Omental fat pad (tissue), 4 donors: ENCODE data around the gene PIANP. TPM values are rescaled to one million over a fixed set of nuclear protein-coding genes. Genes with fewer than 3 reads are reported as not detected.

ENCODE experiments used
- ATAC-seq: fragments of 150-250 bp; one replicate; pipeline ENCODE4 v1.9.1; 2016; ENCODE audit warnings: mild to moderate bottlenecking, moderate library complexity; ENCODE audit not compliant: low FRiP score
- DNase-seq: peaks from one replicate; pipeline ENCODE4 v3.0.0-alpha.2; 2019; ENCODE audit warnings: low spot score
- CTCF ChIP-seq, 3 donors: fragments of 450-650 bp; IDR thresholded peaks; one replicate each; pipeline ENCODE4 v1.5.1; 2016 to 2017; ENCODE audit warnings: antibody characterized with exemption in 3 of 3, mild to moderate bottlenecking in 3 of 3, moderate library complexity in 2 of 3
- total RNA-seq, 4 donors: library from RNA; depleted of rRNA; stranded (reverse); fragments of >200 nt; gene quantifications; one replicate each; pipeline ENCODE4 v1.1.0, GENCODE V29; 2016

Gene PIANP
- total RNA-seq, 4 donors from 2014 or later: not detected

- DNase-seq: no peak
- no peak for ATAC-seq
- TF ChIP-seq CTCF (IDR thresholded peaks at IDR 0.05): no peak
Observed at GRCh38 chr12:6667559-6668210, 32.9 kb downstream of the PIANP start.

- no peak for TF ChIP-seq CTCF (IDR thresholded peaks at IDR 0.05)
- DNase-seq: no peak
- ATAC-seq: no peak
Observed at GRCh38 chr12:6666211-6666610, 34.4 kb downstream of the PIANP start.

- TF ChIP-seq CTCF (IDR thresholded peaks at IDR 0.05): no peak
- ATAC-seq (no peak), DNase-seq (no peak)
Observed at GRCh38 chr12:6664902-6665301, 35.7 kb downstream of the PIANP start.

GRCh38 chr12:6662906-6663742 is 37.5 kb downstream of the PIANP start, which contains the start of gene ING4:
Gene ING4, minus strand, starts transcription at chr12:6663119. Its CDS starts 18 bp downstream, at chr12:6663101.
- peak; percentile 93 for DNase-seq
- ATAC-seq: peak; percentile 99
- TF ChIP-seq CTCF (IDR thresholded peaks at IDR 0.05): no peak

- ATAC-seq: peak; percentile 57
- no peak for DNase-seq
- TF ChIP-seq CTCF (IDR thresholded peaks at IDR 0.05): no peak
Observed at GRCh38 chr12:6662602-6662905, 38.1 kb downstream of the PIANP start.

- DNase-seq: no peak
- no peak for ATAC-seq
Observed at GRCh38 chr12:6653987-6654386, 46.6 kb downstream of the PIANP start.

More at GRCh38 chr12:6653987-6654386, 46.6 kb downstream of the PIANP start:
- TF ChIP-seq CTCF (IDR thresholded peaks at IDR 0.05): no peak
